ENCODE results near the gene PPEF2.

Gene PPEF2

GRCh38 chr4:75891611-75892010, 10.6 kb downstream of the PPEF2 start:
- DNase-seq = no peak

GRCh38 chr4:75889537-75890199, 12.6 kb downstream of the PPEF2 start:
- DNase-seq = no peak

GRCh38 chr4:75886104-75886503, 16.1 kb downstream of the PPEF2 start:
- DNase-seq = no peak

GRCh38 chr4:75881476-75881875, 20.8 kb downstream of the PPEF2 start:
- no peak for DNase-seq

- no peak for DNase-seq
These were observed 22.0 kb downstream of the PPEF2 start for GRCh38 chr4:75880278-75880677.

- DNase-seq = no peak
These were observed 24.0 kb downstream of the PPEF2 start for GRCh38 chr4:75878246-75878756.

- DNase-seq = no peak
These were observed 26.0 kb downstream of the PPEF2 start for GRCh38 chr4:75876218-75876617.

GRCh38 chr4:75869100-75869499, 33.2 kb downstream of the PPEF2 start:
- DNase-seq = no peak

GRCh38 chr4:75867130-75867529, 35.1 kb downstream of the PPEF2 start:
- no peak for DNase-seq

- no peak for DNase-seq
These were observed 41.6 kb downstream of the PPEF2 start for GRCh38 chr4:75860606-75861005.

- DNase-seq = no peak
These were observed 43.5 kb downstream of the PPEF2 start for GRCh38 chr4:75858721-75859120.

GRCh38 chr4:75849461-75849860, 52.8 kb downstream of the PPEF2 start:
- no peak for DNase-seq

GRCh38 chr4:75848891-75849290, 53.4 kb downstream of the PPEF2 start:
- no peak for DNase-seq

GRCh38 chr4:75848171-75848760, 54.0 kb downstream of the PPEF2 start:
- peak; percentile 29 to 63 for DNase-seq

GRCh38 chr4:75845992-75846391, 56.3 kb downstream of the PPEF2 start:
- no peak for DNase-seq

GRCh38 chr4:75844151-75844662, 58.0 kb downstream of the PPEF2 start:
- DNase-seq = no peak

GRCh38 chr4:75843596-75843995, 58.7 kb downstream of the PPEF2 start:
- DNase-seq = no peak

- no peak for DNase-seq
These were observed 60.4 kb downstream of the PPEF2 start for GRCh38 chr4:75841641-75842520.

GRCh38 chr4:75834772-75835154, 67.5 kb downstream of the PPEF2 start:
- DNase-seq = no peak

GRCh38 chr4:75834095-75834771, 68.0 kb downstream of the PPEF2 start:
- DNase-seq = no peak

- no peak for DNase-seq
These were observed 70.3 kb downstream of the PPEF2 start for GRCh38 chr4:75831856-75832405.

- DNase-seq = no peak
These were observed 71.3 kb downstream of the PPEF2 start for GRCh38 chr4:75830906-75831305.

- DNase-seq = no peak
These were observed 78.4 kb downstream of the PPEF2 start for GRCh38 chr4:75823812-75824211.

Data from CD4-positive, alpha-beta T cell treated with Interferon alpha-2 for 1 hour (primary cell).